ENCODE results near the gene DMD. TPM values are rescaled to one million over a fixed set of nuclear protein-coding genes. Genes with fewer than 3 reads are reported as not detected.

Gene DMD
- total RNA-seq, 2 experiments from 2014 or later: 0.20 to 0.47 TPM

GRCh38 chrX:31665454-31665853, 1545.9 kb downstream of the DMD start:
- no peaks in the 10 kb centered on the region for H3K4me1 Mint-ChIP-seq (ENCODE audit: low read depth)
- TF ChIP-seq CTCF (IDR thresholded peaks at IDR 0.05): no peak
- Histone ChIP-seq H3K9me3 (ENCODE audit: control insufficient read depth in 1 of 2, insufficient read depth in 1 of 2, low read length in 2 of 2) (no peaks in the 10 kb centered on the region), H3K27ac (ENCODE audit: low read depth in 1 of 2, low read length in 2 of 2) (no peak overlapping the region), H3K27me3 (ENCODE audit: control insufficient read depth in 1 of 2, insufficient read depth in 2 of 2, low read length in 2 of 2) (no peaks in the 10 kb centered on the region), H3K36me3 (ENCODE audit: insufficient read depth, low read length) (no peaks in the 10 kb centered on the region), H3K4me3 (ENCODE audit: low read length) (no peak overlapping the region), H3K4me1 (ENCODE audit: insufficient read depth, low read length) (no peaks in the 10 kb centered on the region)
- DNase-seq (no peak), ATAC-seq (ENCODE audit: poor library complexity) (no peak)
- H3K27ac Mint-ChIP-seq: no peak overlapping the region
- no peak overlapping the region for H3K4me3 Mint-ChIP-seq
- ChIA-PET POLR2A (no interaction called here), CTCF (no interaction called here)
- no peaks in the 10 kb centered on the region for H3K27me3 Mint-ChIP-seq
- intact Hi-C loops (cut with DNase I, micrococcal nuclease): no loop called here
- H3K9me3 Mint-ChIP-seq: no peaks in the 10 kb centered on the region
- H3K36me3 Mint-ChIP-seq (ENCODE audit: low read depth): no peaks in the 10 kb centered on the region

GRCh38 chrX:31663172-31663571, 1548.2 kb downstream of the DMD start:
- H3K27me3 Mint-ChIP-seq: no peaks in the 10 kb centered on the region
- H3K4me3 Mint-ChIP-seq: no peak overlapping the region
- Histone ChIP-seq H3K36me3 (ENCODE audit: insufficient read depth, low read length) (no peaks in the 10 kb centered on the region), H3K27ac (ENCODE audit: low read depth in 1 of 2, low read length in 2 of 2) (no peak overlapping the region), H3K9me3 (ENCODE audit: control insufficient read depth in 1 of 2, insufficient read depth in 1 of 2, low read length in 2 of 2) (no peaks in the 10 kb centered on the region), H3K27me3 (ENCODE audit: control insufficient read depth in 1 of 2, insufficient read depth in 2 of 2, low read length in 2 of 2) (no peaks in the 10 kb centered on the region), H3K4me3 (ENCODE audit: low read length) (no peak overlapping the region), H3K4me1 (ENCODE audit: insufficient read depth, low read length) (no peaks in the 10 kb centered on the region)
- H3K36me3 Mint-ChIP-seq (ENCODE audit: low read depth): no peaks in the 10 kb centered on the region
- no peaks in the 10 kb centered on the region for H3K4me1 Mint-ChIP-seq (ENCODE audit: low read depth)
- intact Hi-C loops (cut with DNase I, micrococcal nuclease): no loop called here
- POLR2A ChIA-PET: no interaction called here
- no peak overlapping the region for H3K27ac Mint-ChIP-seq
- ATAC-seq (ENCODE audit: poor library complexity) (no peak), DNase-seq (no peak)
- CTCF ChIA-PET: no interaction called here
- H3K9me3 Mint-ChIP-seq: no peaks in the 10 kb centered on the region
- TF ChIP-seq CTCF (IDR thresholded peaks at IDR 0.05): no peak

- no peaks in the 10 kb centered on the region for H3K36me3 Mint-ChIP-seq (ENCODE audit: low read depth)
- DNase-seq: no peak
- no peaks in the 10 kb centered on the region for H3K27me3 Mint-ChIP-seq
- H3K4me3 Mint-ChIP-seq: no peak overlapping the region
- no peaks in the 10 kb centered on the region for H3K4me1 ChIP-seq (ENCODE audit: insufficient read depth, low read length)
- H3K4me1 Mint-ChIP-seq (ENCODE audit: low read depth): no peaks in the 10 kb centered on the region
- POLR2A ChIA-PET: no interaction called here
- TF ChIP-seq CTCF (IDR thresholded peaks at IDR 0.05): no peak
- H3K9me3 ChIP-seq (ENCODE audit: control insufficient read depth in 1 of 2, insufficient read depth in 1 of 2, low read length in 2 of 2): no peaks in the 10 kb centered on the region
- intact Hi-C loops (cut with DNase I, micrococcal nuclease): no loop called here
- no peaks in the 10 kb centered on the region for H3K27me3 ChIP-seq (ENCODE audit: control insufficient read depth in 1 of 2, insufficient read depth in 2 of 2, low read length in 2 of 2)
- no peak overlapping the region for H3K27ac ChIP-seq (ENCODE audit: low read depth in 1 of 2, low read length in 2 of 2)
- no peak overlapping the region for H3K27ac Mint-ChIP-seq
- CTCF ChIA-PET: no interaction called here
- no peak for ATAC-seq (ENCODE audit: poor library complexity)
- H3K9me3 Mint-ChIP-seq: no peaks in the 10 kb centered on the region
- H3K4me3 ChIP-seq (ENCODE audit: low read length): no peak overlapping the region
- H3K36me3 ChIP-seq (ENCODE audit: insufficient read depth, low read length): no peaks in the 10 kb centered on the region
Observed at GRCh38 chrX:31661280-31661810, 1550.0 kb downstream of the DMD start.

Measured in CD4-positive, alpha-beta T cell (primary cell).